HG02981 (cell line): ENCODE results near the gene MOV10L1.

Experiments used
- ATAC-seq: cut with Tn5 transposase; IDR thresholded peaks from one replicate; pipeline ENCODE4 v1.9.1; 2021; ENCODE audit warnings: mild to moderate bottlenecking, moderate library complexity; ENCODE audit not compliant: unreplicated experiment

MOV10L1 gene

GRCh38 chr22:50058906-50059880 lies 30.6 kb upstream of the MOV10L1 start:
- ATAC-seq = no peak

- no peak for ATAC-seq
Measured at GRCh38 chr22:50059881-50060262, 29.9 kb upstream of the MOV10L1 start.

GRCh38 chr22:50060441-50061140 lies 29.2 kb upstream of the MOV10L1 start:
- ATAC-seq = no peak

GRCh38 chr22:50061141-50061823 lies 28.5 kb upstream of the MOV10L1 start:
- no peak for ATAC-seq

- no peak for ATAC-seq
Measured at GRCh38 chr22:50061824-50062355, 27.9 kb upstream of the MOV10L1 start.

- ATAC-seq = no peak
Measured at GRCh38 chr22:50062509-50063135, 27.2 kb upstream of the MOV10L1 start.

- ATAC-seq = no peak
Measured at GRCh38 chr22:50063589-50064393, 26.0 kb upstream of the MOV10L1 start.

GRCh38 chr22:50064453-50064852 lies 25.4 kb upstream of the MOV10L1 start:
- ATAC-seq = no peak

GRCh38 chr22:50067244-50067643 lies 22.6 kb upstream of the MOV10L1 start:
- ATAC-seq = no peak

- no peak for ATAC-seq
Measured at GRCh38 chr22:50068096-50068495, 21.7 kb upstream of the MOV10L1 start.

GRCh38 chr22:50070366-50070765 lies 19.4 kb upstream of the MOV10L1 start:
- ATAC-seq = no peak

GRCh38 chr22:50071432-50072166 lies 18.2 kb upstream of the MOV10L1 start:
- no peak for ATAC-seq

- no peak for ATAC-seq
Measured at GRCh38 chr22:50072167-50072555, 17.6 kb upstream of the MOV10L1 start.

- ATAC-seq = no peak
Measured at GRCh38 chr22:50072714-50073538, 16.9 kb upstream of the MOV10L1 start.

- no peak for ATAC-seq
Measured at GRCh38 chr22:50074056-50074455, 15.8 kb upstream of the MOV10L1 start.

GRCh38 chr22:50074551-50075530 lies 15.0 kb upstream of the MOV10L1 start:
- no peak for ATAC-seq
